AG09309 (cell line): ENCODE results near the gene PKIB.
"Not testable (repeated sequence)": the region's sequence is repeated elsewhere in the genome, so short reads cannot be mapped to it uniquely, and the experiment has no call there.

Experiments
- DNase-seq: peaks from one replicate; pipeline ENCODE4 v3.0.0-alpha.2; 2010; ENCODE audit warnings: low read depth
- H3K4me3 ChIP-seq: 2 replicates; pipeline ENCODE4 v1.5.1; 2011; ENCODE audit warnings: mild to moderate bottlenecking, low read depth, low read length, moderate library complexity; ENCODE audit not compliant: control insufficient read depth
- TF ChIP-seq, protein P1 (sequence below): IDR thresholded peaks from 2 replicates; pipeline ENCODE4 v1.5.1; 2011; ENCODE audit warnings: mild to moderate bottlenecking, low read depth, low read length, inconsistent platforms; ENCODE audit not compliant: insufficient read depth, control insufficient read depth; ENCODE audit errors: missing control alignments

The PKIB gene

DNA sequence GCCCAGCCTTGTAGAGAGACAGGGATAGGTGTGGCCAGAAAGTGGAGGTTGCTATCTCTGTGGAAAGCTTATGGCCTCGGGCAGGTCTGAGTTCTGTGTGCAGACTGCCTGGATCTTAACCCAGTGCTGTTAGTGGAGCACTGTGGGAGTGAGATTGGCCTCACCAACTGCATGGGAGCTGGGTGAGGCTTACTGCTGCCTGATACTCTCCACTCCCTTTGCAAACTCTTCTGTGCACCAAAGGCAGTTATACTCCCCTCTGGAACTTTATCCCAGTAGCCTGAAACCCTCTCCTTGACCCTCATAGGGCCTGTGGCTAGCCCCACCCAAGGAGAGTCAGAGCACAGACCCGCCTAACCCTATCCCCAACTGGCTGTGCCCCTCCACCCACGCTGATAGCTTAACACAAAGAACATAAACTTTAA is 41.4 kb upstream of the PKIB start:
- H3K4me3 ChIP-seq = no peak overlapping the region
- TF ChIP-seq, protein P1, sequence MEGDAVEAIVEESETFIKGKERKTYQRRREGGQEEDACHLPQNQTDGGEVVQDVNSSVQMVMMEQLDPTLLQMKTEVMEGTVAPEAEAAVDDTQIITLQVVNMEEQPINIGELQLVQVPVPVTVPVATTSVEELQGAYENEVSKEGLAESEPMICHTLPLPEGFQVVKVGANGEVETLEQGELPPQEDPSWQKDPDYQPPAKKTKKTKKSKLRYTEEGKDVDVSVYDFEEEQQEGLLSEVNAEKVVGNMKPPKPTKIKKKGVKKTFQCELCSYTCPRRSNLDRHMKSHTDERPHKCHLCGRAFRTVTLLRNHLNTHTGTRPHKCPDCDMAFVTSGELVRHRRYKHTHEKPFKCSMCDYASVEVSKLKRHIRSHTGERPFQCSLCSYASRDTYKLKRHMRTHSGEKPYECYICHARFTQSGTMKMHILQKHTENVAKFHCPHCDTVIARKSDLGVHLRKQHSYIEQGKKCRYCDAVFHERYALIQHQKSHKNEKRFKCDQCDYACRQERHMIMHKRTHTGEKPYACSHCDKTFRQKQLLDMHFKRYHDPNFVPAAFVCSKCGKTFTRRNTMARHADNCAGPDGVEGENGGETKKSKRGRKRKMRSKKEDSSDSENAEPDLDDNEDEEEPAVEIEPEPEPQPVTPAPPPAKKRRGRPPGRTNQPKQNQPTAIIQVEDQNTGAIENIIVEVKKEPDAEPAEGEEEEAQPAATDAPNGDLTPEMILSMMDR = no peak
- DNase-seq = no peak

DNA sequence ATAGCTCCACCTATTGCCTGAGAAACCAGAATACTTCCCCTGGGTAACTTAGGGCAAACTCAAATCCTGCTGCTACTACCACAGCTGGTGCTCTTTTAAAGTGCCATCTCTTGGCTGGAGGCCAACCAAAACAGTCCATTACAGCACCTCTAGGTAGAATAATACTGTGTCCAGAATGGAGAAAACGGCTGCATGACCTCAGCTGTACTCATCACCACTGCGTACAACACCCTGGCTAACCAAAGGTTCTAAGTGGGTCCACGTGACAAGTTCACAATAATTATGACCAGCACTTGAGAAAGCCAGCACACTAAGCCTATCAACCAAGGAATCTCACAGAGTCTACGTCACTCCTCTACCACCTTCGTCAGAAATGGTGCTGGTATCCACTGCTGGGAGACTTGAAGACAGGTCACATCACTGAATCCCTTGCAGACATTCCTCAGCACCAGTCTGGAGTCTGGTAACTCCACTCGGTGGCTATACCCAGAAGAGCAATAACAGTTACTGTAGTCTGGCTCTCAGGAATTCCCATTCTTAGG is 40.9 kb upstream of the PKIB start:
- DNase-seq = no peak
- TF ChIP-seq, protein P1 = no peak
- no peak overlapping the region for H3K4me3 ChIP-seq

DNA sequence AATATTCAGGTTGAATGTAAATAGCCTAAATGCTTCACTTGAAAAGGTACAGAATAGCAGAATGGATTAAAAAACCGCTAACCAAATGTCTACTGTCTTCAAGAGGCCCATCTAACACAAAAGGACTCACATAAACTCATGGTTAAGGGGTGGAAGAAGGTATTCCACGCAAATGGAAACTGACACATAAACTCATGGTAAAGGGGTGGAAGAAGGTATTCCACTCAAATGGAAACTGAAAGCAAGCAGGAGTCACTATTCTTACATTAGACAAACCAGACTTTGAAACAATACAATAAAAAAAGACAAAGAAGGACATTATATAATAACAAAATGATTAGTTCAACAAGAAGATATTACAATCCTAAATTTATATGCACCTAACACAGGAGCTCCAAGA is 38.3 kb upstream of the PKIB start:
- TF ChIP-seq, protein P1 = no peak
- no peak overlapping the region for H3K4me3 ChIP-seq
- no peak for DNase-seq

DNA sequence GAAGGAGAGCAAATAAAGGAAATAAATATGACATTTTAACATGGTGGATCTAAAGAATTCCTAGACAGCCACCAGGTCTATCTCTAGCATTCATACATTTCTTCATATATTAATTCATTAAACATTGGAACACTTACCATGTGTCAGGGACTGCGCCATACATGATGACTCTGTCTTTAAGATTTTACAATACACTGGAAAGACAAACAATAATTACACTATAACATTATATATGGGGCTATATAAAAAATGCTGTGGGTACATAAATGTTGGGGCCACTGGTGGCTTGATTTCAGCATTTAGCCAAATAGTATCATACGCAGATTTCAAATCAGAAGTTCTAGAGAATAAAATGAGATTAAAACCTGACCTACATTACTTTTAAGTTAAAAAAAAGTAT is 33.3 kb upstream of the PKIB start:
- no peak overlapping the region for H3K4me3 ChIP-seq
- TF ChIP-seq, protein P1 = no peak
- no peak for DNase-seq

DNA sequence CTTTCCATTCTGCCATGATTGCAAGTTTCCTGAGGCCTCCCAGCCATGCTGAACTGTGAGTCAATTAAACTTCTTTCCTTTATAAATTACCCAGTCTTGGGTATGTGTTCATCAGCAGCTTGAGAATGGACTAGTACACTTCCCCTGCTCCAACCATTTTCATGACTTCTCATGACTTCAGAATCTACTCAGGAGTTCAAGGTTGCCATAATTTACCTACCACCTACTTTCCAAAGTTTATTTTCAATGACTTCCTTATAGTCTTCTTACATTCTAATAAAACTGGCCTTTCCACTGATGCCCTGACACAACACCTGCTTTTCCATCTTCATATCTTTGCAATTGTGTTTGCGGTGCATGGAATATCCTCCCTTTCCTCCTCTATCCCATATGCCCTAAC is 31.2 kb upstream of the PKIB start:
- H3K4me3 ChIP-seq = no peak overlapping the region
- no peak for DNase-seq
- TF ChIP-seq, protein P1 = no peak

DNA sequence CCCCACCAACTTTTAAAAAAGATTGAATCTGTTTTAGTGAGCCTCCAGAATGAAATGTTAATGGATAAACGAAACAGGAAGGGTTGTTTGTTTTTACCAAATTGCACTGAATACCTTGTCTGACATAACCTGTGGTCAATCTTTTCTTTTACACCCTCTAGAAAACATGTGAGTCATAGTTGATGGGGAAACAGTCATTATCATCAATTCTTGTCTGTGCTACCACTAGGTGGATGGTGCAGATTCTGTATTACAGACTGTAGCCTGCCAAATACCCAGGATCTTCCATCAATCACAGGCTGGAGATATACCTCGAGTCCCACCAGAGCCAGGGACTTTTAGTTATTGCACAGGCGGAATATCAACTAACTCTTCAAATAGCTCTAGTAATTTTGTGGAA is 29.5 kb upstream of the PKIB start:
- TF ChIP-seq, protein P1 = no peak
- DNase-seq = no peak
- no peak overlapping the region for H3K4me3 ChIP-seq

DNA sequence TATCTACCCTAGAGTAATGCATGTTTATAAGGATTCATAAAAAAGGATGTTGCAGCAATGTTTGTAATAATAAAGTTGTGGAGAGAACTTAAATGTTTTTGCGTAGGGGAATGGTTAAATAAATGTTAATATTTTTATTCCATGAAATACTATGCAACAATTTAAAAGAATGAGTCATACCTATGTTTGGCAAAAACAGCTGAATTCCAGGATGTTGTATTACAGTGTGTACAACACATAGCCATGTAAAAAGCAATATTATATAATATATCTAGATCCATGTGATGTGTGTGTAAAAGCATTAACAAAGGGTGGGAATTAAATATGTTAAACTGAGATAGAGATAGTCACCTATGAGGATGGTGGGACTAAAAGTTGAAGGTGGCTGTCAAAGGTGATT is 21.1 kb upstream of the PKIB start:
- no peak for DNase-seq
- TF ChIP-seq, protein P1 = no peak
- no peak overlapping the region for H3K4me3 ChIP-seq

DNA sequence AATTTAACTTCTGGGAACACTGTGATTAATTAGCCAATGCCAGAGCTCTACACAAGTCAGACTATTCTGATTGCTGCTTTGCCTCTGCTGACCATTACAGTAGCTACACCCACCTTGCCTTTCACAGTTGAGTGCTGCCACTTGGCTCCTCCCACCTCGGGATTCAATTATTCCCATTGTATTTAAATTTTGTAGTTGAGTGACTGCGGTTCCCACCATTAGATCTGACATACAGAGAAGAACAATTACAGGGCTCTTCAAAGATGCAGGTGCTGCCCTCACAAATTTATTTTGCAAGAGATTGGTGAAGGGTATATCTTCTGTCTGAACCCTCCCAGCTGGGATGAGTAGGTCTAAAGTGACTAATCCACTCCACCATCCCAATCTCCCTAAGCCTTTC is 11.9 kb upstream of the PKIB start:
- not testable (repeated sequence) for DNase-seq, H3K4me3 ChIP-seq
